Cortex of kidney (tissue), 1 donor: ENCODE results near the gene RAB11FIP5.
"Not testable (repeated sequence)": the region's sequence is repeated elsewhere in the genome, so short reads cannot be mapped to it uniquely, and the experiment has no call there.

Experiments used
- DNase-seq: peaks from one replicate; lab custom pipeline; 2025; lab: John Stamatoyannopoulos, UW

RAB11FIP5 gene

GRCh38 chr2:73110168-73111072 lies 2.3 kb downstream of the RAB11FIP5 start:
- no peak for DNase-seq

- no peak for DNase-seq
Observed at GRCh38 chr2:73109431-73110167, 3.1 kb downstream of the RAB11FIP5 start.

- DNase-seq = no peak
Observed at GRCh38 chr2:73107211-73107926, 5.4 kb downstream of the RAB11FIP5 start.

GRCh38 chr2:73106791-73107190 lies 6.0 kb downstream of the RAB11FIP5 start:
- no peak for DNase-seq

- no peak for DNase-seq
Observed at GRCh38 chr2:73105511-73105971, 7.2 kb downstream of the RAB11FIP5 start.

GRCh38 chr2:73104933-73105332 lies 7.8 kb downstream of the RAB11FIP5 start:
- no peak for DNase-seq

GRCh38 chr2:73103018-73103542 lies 9.7 kb downstream of the RAB11FIP5 start:
- DNase-seq = no peak

GRCh38 chr2:73101626-73102256 lies 11.0 kb downstream of the RAB11FIP5 start:
- no peak for DNase-seq

- DNase-seq = no peak
Observed at GRCh38 chr2:73100956-73101355, 11.8 kb downstream of the RAB11FIP5 start.

- no peak for DNase-seq
Observed at GRCh38 chr2:73099486-73099885, 13.3 kb downstream of the RAB11FIP5 start.

GRCh38 chr2:73095910-73096309 lies 16.8 kb downstream of the RAB11FIP5 start:
- no peak for DNase-seq

GRCh38 chr2:73093601-73094218 lies 19.0 kb downstream of the RAB11FIP5 start:
- not testable (repeated sequence) for DNase-seq

GRCh38 chr2:73092146-73092783 lies 20.5 kb downstream of the RAB11FIP5 start:
- DNase-seq = no peak

GRCh38 chr2:73091696-73092095 lies 21.1 kb downstream of the RAB11FIP5 start:
- DNase-seq = no peak

- no peak for DNase-seq
Observed at GRCh38 chr2:73091164-73091563, 21.6 kb downstream of the RAB11FIP5 start.

- no peak for DNase-seq
Observed at GRCh38 chr2:73089270-73090030, 23.3 kb downstream of the RAB11FIP5 start.

- DNase-seq = no peak
Observed at GRCh38 chr2:73088703-73089102, 24.0 kb downstream of the RAB11FIP5 start.

- no peak for DNase-seq
Observed at GRCh38 chr2:73088211-73088610, 24.5 kb downstream of the RAB11FIP5 start.

- DNase-seq = no peak
Observed at GRCh38 chr2:73087311-73087710, 25.4 kb downstream of the RAB11FIP5 start.

GRCh38 chr2:73085691-73086090 lies 27.1 kb downstream of the RAB11FIP5 start:
- DNase-seq = no peak
